Measurements from ENCODE around the gene LGR6. TPM values are rescaled to one million over a fixed set of nuclear protein-coding genes. Genes with fewer than 3 reads are reported as not detected.
"Not testable (repeated sequence)": the region's sequence is repeated elsewhere in the genome, so short reads cannot be mapped to it uniquely, and the experiment has no call there.

The LGR6 gene
- total RNA-seq, 1 donor from 2014 or later, result 1.8 TPM

- no peak for TF ChIP-seq CTCF (IDR thresholded peaks at IDR 0.05)
- Mint-ChIP-seq H3K36me3 (ENCODE audit: low read depth) (no peaks in the 10 kb centered on the region), H3K4me3 (ENCODE audit: unreplicated experiment) (no peak overlapping the region), H3K9me3 (ENCODE audit: low read depth) (no peaks in the 10 kb centered on the region), H3K4me1 (ENCODE audit: low read depth) (no peaks in the 10 kb centered on the region), H3K27ac (ENCODE audit: unreplicated experiment) (no peak overlapping the region), H3K27me3 (ENCODE audit: low read depth) (peaks cover 11% of the 10 kb centered on the region)
- no peak for DNase-seq (ENCODE audit: low spot score)
Measured at GRCh38 chr1:202173993-202174392, 19.6 kb upstream of the LGR6 start.

- Mint-ChIP-seq H3K4me1 (ENCODE audit: low read depth) (no peaks in the 10 kb centered on the region), H3K4me3 (ENCODE audit: unreplicated experiment) (no peak overlapping the region), H3K27ac (ENCODE audit: unreplicated experiment) (no peak overlapping the region), H3K27me3 (ENCODE audit: low read depth) (peaks cover 23% of the 10 kb centered on the region), H3K36me3 (ENCODE audit: low read depth) (no peaks in the 10 kb centered on the region), H3K9me3 (ENCODE audit: low read depth) (no peaks in the 10 kb centered on the region)
- DNase-seq (ENCODE audit: low spot score), result no peak
- TF ChIP-seq CTCF (IDR thresholded peaks at IDR 0.05), result no peak
Measured at GRCh38 chr1:202176949-202177927, 16.4 kb upstream of the LGR6 start.

GRCh38 chr1:202179828-202180750 lies 13.5 kb upstream of the LGR6 start:
- Mint-ChIP-seq H3K27me3 (ENCODE audit: low read depth) (peaks cover 31% of the 10 kb centered on the region), H3K9me3 (ENCODE audit: low read depth) (no peaks in the 10 kb centered on the region), H3K4me1 (ENCODE audit: low read depth) (peaks cover 5% of the 10 kb centered on the region), H3K4me3 (ENCODE audit: unreplicated experiment) (no peak overlapping the region), H3K36me3 (ENCODE audit: low read depth) (no peaks in the 10 kb centered on the region), H3K27ac (ENCODE audit: unreplicated experiment) (no peak overlapping the region)
- no peak for TF ChIP-seq CTCF (IDR thresholded peaks at IDR 0.05)
- DNase-seq (ENCODE audit: low spot score), result no peak

- not testable (repeated sequence) for H3K9me3 Mint-ChIP-seq (ENCODE audit: low read depth); DNase-seq (ENCODE audit: low spot score); H3K4me1 Mint-ChIP-seq (ENCODE audit: low read depth); H3K36me3 Mint-ChIP-seq (ENCODE audit: low read depth); H3K27ac Mint-ChIP-seq (ENCODE audit: unreplicated experiment); H3K4me3 Mint-ChIP-seq (ENCODE audit: unreplicated experiment)
- peaks cover 31% of the 10 kb centered on the region for H3K27me3 Mint-ChIP-seq (ENCODE audit: low read depth)
Measured at GRCh38 chr1:202180751-202181139, 12.9 kb upstream of the LGR6 start.

GRCh38 chr1:202181586-202181985 lies 12.0 kb upstream of the LGR6 start:
- H3K9me3 Mint-ChIP-seq (ENCODE audit: low read depth), result no peaks in the 10 kb centered on the region
- no peak overlapping the region for H3K4me3 Mint-ChIP-seq (ENCODE audit: unreplicated experiment)
- DNase-seq (ENCODE audit: low spot score), result no peak
- no peak overlapping the region for H3K27ac Mint-ChIP-seq (ENCODE audit: unreplicated experiment)
- H3K27me3 Mint-ChIP-seq (ENCODE audit: low read depth), result peaks cover 31% of the 10 kb centered on the region
- peaks cover 5% of the 10 kb centered on the region for H3K4me1 Mint-ChIP-seq (ENCODE audit: low read depth)
- no peak for TF ChIP-seq CTCF (IDR thresholded peaks at IDR 0.05)
- no peaks in the 10 kb centered on the region for H3K36me3 Mint-ChIP-seq (ENCODE audit: low read depth)
